ENCODE data around the gene CCDC196.

The CCDC196 gene

GRCh38 chr14:66485910-66486421 is at the start of gene CCDC196:
TSS of gene CCDC196 (plus strand) at chr14:66486371. CDS start at chr14:66486503, 132 bp downstream.
- FAIRE-seq = no peak
- no peak for DNase-seq (ENCODE audit: insufficient read length, low spot score)

GRCh38 chr14:66440801-66441200 is 45.4 kb upstream of the CCDC196 start:
- DNase-seq (ENCODE audit: insufficient read length, low spot score) = no peak
- FAIRE-seq = no peak

GRCh38 chr14:66442953-66443571 is 43.1 kb upstream of the CCDC196 start:
- DNase-seq (ENCODE audit: insufficient read length, low spot score) = no peak

GRCh38 chr14:66443785-66444184 is 42.4 kb upstream of the CCDC196 start:
- FAIRE-seq = no peak

More at GRCh38 chr14:66442953-66443571, 43.1 kb upstream of the CCDC196 start:
- no peak for FAIRE-seq

GRCh38 chr14:66444271-66444927 is 41.8 kb upstream of the CCDC196 start:
- DNase-seq (ENCODE audit: insufficient read length, low spot score) (no peak), FAIRE-seq (no peak)

More at GRCh38 chr14:66443785-66444184, 42.4 kb upstream of the CCDC196 start:
- no peak for DNase-seq (ENCODE audit: insufficient read length, low spot score)

GRCh38 chr14:66445936-66446335 is 40.2 kb upstream of the CCDC196 start:
- FAIRE-seq = no peak

GRCh38 chr14:66453469-66453868 is 32.7 kb upstream of the CCDC196 start:
- FAIRE-seq = no peak
- no peak for DNase-seq (ENCODE audit: insufficient read length, low spot score)

More at GRCh38 chr14:66445936-66446335, 40.2 kb upstream of the CCDC196 start:
- DNase-seq (ENCODE audit: insufficient read length, low spot score) = no peak

- FAIRE-seq = no peak
These were observed 26.6 kb upstream of the CCDC196 start for GRCh38 chr14:66459603-66460002.

GRCh38 chr14:66464261-66464660 is 21.9 kb upstream of the CCDC196 start:
- FAIRE-seq = no peak
- no peak for DNase-seq (ENCODE audit: insufficient read length, low spot score)

More at GRCh38 chr14:66459603-66460002, 26.6 kb upstream of the CCDC196 start:
- no peak for DNase-seq (ENCODE audit: insufficient read length, low spot score)

- FAIRE-seq (no peak), DNase-seq (ENCODE audit: insufficient read length, low spot score) (no peak)
These were observed 17.3 kb upstream of the CCDC196 start for GRCh38 chr14:66468778-66469367.

- DNase-seq (ENCODE audit: insufficient read length, low spot score) (no peak), FAIRE-seq (no peak)
These were observed 14.6 kb upstream of the CCDC196 start for GRCh38 chr14:66471584-66471983.

GRCh38 chr14:66472251-66472650 is 13.9 kb upstream of the CCDC196 start:
- FAIRE-seq = no peak
- DNase-seq (ENCODE audit: insufficient read length, low spot score) = no peak

- FAIRE-seq (no peak), DNase-seq (ENCODE audit: insufficient read length, low spot score) (no peak)
These were observed 12.9 kb upstream of the CCDC196 start for GRCh38 chr14:66473223-66473622.

- no peak for DNase-seq (ENCODE audit: insufficient read length, low spot score)
- no peak for FAIRE-seq
These were observed 9.2 kb upstream of the CCDC196 start for GRCh38 chr14:66476964-66477363.

- DNase-seq (ENCODE audit: insufficient read length, low spot score) (no peak), FAIRE-seq (no peak)
These were observed 8.6 kb upstream of the CCDC196 start for GRCh38 chr14:66477567-66477966.

- peak; percentile 26 for FAIRE-seq
- DNase-seq (ENCODE audit: insufficient read length, low spot score) = no peak
These were observed 3.3 kb upstream of the CCDC196 start for GRCh38 chr14:66482873-66483272.

- DNase-seq (ENCODE audit: insufficient read length, low spot score) (no peak), FAIRE-seq (no peak)
These were observed 2.8 kb upstream of the CCDC196 start for GRCh38 chr14:66483322-66483721.

- FAIRE-seq (no peak), DNase-seq (ENCODE audit: insufficient read length, low spot score) (no peak)
These were observed 1.1 kb upstream of the CCDC196 start for GRCh38 chr14:66485029-66485428.

- DNase-seq (ENCODE audit: insufficient read length, low spot score) = no peak
- FAIRE-seq = no peak
These were observed 993 bp downstream of the CCDC196 start for GRCh38 chr14:66487164-66487563.

- FAIRE-seq = peak; percentile 31
These were observed 4.3 kb downstream of the CCDC196 start for GRCh38 chr14:66490143-66491111.

More at GRCh38 chr14:66490143-66491111, 4.3 kb downstream of the CCDC196 start:
- no peak for DNase-seq (ENCODE audit: insufficient read length, low spot score)
